ENCODE results near the gene CCNI2. TPM values are rescaled to one million over a fixed set of nuclear protein-coding genes. Genes with fewer than 3 reads are reported as not detected.

The CCNI2 gene
- total and polyA plus RNA-seq, 2 donors (not counting 1 experiment from before 2014, with no cell fraction given) = not detected

Other genes starting within 250 kb of the CCNI2 start
- not detected in 2 replicates for gene IL5, start 203.9 kb upstream of the CCNI2 start, total RNA-seq
- gene IL5, start 203.9 kb upstream of the CCNI2 start, polyA plus RNA-seq = not detected in 2 replicates
- 34.7 and 35.7 TPM in 2 replicates for gene RAD50, start 190.4 kb upstream of the CCNI2 start, total RNA-seq
- 21.5 and 23.1 TPM in 2 replicates for gene RAD50, start 190.4 kb upstream of the CCNI2 start, polyA plus RNA-seq
- gene IL13, start 89.3 kb upstream of the CCNI2 start, total RNA-seq = not detected in 2 replicates
- gene IL13, start 89.3 kb upstream of the CCNI2 start, polyA plus RNA-seq = not detected in 2 replicates
- not detected in 2 replicates for gene IL4, start 73.4 kb upstream of the CCNI2 start, total RNA-seq
- not detected in 2 replicates for gene IL4, start 73.4 kb upstream of the CCNI2 start, polyA plus RNA-seq
- 10.5 and 11.2 TPM in 2 replicates for gene KIF3A, start 9.9 kb upstream of the CCNI2 start, total RNA-seq
- gene KIF3A, start 9.9 kb upstream of the CCNI2 start, polyA plus RNA-seq = 7.3 and 8.8 TPM in 2 replicates
- gene SEPTIN8, start 29.8 kb downstream of the CCNI2 start, total RNA-seq = 50.3 and 64.2 TPM in 2 replicates
- gene SEPTIN8, start 29.8 kb downstream of the CCNI2 start, polyA plus RNA-seq = 62.1 and 71.1 TPM in 2 replicates
- 0.17 and 0.26 TPM in 2 replicates for gene SOWAHA, start 65.9 kb downstream of the CCNI2 start, total RNA-seq
- 0.02 and 0.03 TPM in 2 replicates for gene SOWAHA, start 65.9 kb downstream of the CCNI2 start, polyA plus RNA-seq
- 4.1 and 6.1 TPM in 2 replicates for gene SHROOM1, start 83.2 kb downstream of the CCNI2 start, total RNA-seq
- gene SHROOM1, start 83.2 kb downstream of the CCNI2 start, polyA plus RNA-seq = 2.9 and 6.2 TPM in 2 replicates
- gene GDF9, start 119.0 kb downstream of the CCNI2 start, total RNA-seq = under 0.01 and 0.17 TPM in 2 replicates
- gene GDF9, start 119.0 kb downstream of the CCNI2 start, polyA plus RNA-seq = 0.07 and 0.11 TPM in 2 replicates
- 112 and 113 TPM in 2 replicates for gene UQCRQ, start 119.2 kb downstream of the CCNI2 start, total RNA-seq
- gene UQCRQ, start 119.2 kb downstream of the CCNI2 start, polyA plus RNA-seq = 157 and 200 TPM in 2 replicates
- 0.26 and 0.33 TPM in 2 replicates for gene LEAP2, start 126.2 kb downstream of the CCNI2 start, total RNA-seq
- 0.30 and 0.50 TPM in 2 replicates for gene LEAP2, start 126.2 kb downstream of the CCNI2 start, polyA plus RNA-seq
- gene AFF4, start 216.2 kb downstream of the CCNI2 start, total RNA-seq = 37.0 and 54.2 TPM in 2 replicates
- 67.3 and 73.6 TPM in 2 replicates for gene AFF4, start 216.2 kb downstream of the CCNI2 start, polyA plus RNA-seq